H9 (cell line): Measurements from ENCODE around the gene SPEN. TPM values are rescaled to one million over a fixed set of nuclear protein-coding genes. Genes with fewer than 3 reads are reported as not detected.
A peak's percentile ranks its signal among the peaks of the same experiment; 100 is the strongest.

Source experiments
- DNase-seq: peaks from one replicate; pipeline ENCODE4 v3.0.0-alpha.2; 2017
- H2AFZ ChIP-seq: one replicate; pipeline ENCODE4 v1.6.1; 2013; ENCODE audit warnings: mild to moderate bottlenecking, low read length, control low read depth, moderate library complexity
- H2AK5ac ChIP-seq: 2 replicates; pipeline ENCODE4 v1.6.1; 2013; ENCODE audit warnings: low read length, control low read depth, mixed read lengths; ENCODE audit not compliant: insufficient read length
- H2BK120ac ChIP-seq: one replicate; pipeline ENCODE4 v1.6.1; 2013; ENCODE audit warnings: low read depth, mild to moderate bottlenecking, low read length, control low read depth, inconsistent platforms; ENCODE audit not compliant: poor library complexity, severe bottlenecking
- H2BK12ac ChIP-seq: 2 replicates; pipeline ENCODE4 v1.6.1; 2013; ENCODE audit warnings: low read length, control low read depth, mixed read lengths, low read depth; ENCODE audit not compliant: insufficient read length
- H2BK15ac ChIP-seq: 2 replicates; pipeline ENCODE4 v1.6.1; 2013; ENCODE audit warnings: low read depth, low read length, control low read depth
- H2BK20ac ChIP-seq: one replicate; pipeline ENCODE4 v1.6.1; 2013; ENCODE audit warnings: low read depth, mild to moderate bottlenecking, low read length, control low read depth, inconsistent platforms; ENCODE audit not compliant: poor library complexity, severe bottlenecking
- H2BK5ac ChIP-seq: 2 replicates; pipeline ENCODE4 v1.6.1; 2013; ENCODE audit warnings: low read length, control low read depth, mixed read lengths; ENCODE audit not compliant: insufficient read length
- H3K14ac ChIP-seq: 2 replicates; pipeline ENCODE4 v1.6.1; 2013; ENCODE audit warnings: low read length, control low read depth; ENCODE audit not compliant: insufficient read depth
- H3K18ac ChIP-seq: 2 replicates; pipeline ENCODE4 v1.6.1; 2013; ENCODE audit warnings: low read depth, mild to moderate bottlenecking, mixed read lengths, low read length, control low read depth; ENCODE audit not compliant: insufficient read length
- H3K23ac ChIP-seq: 2 replicates; pipeline ENCODE4 v1.6.1; 2013; ENCODE audit warnings: low read length, control low read depth, mixed read lengths, low read depth; ENCODE audit not compliant: insufficient read length
- H3K23me2 ChIP-seq: 2 replicates; pipeline ENCODE4 v1.6.1; 2013; ENCODE audit warnings: low read depth, mild to moderate bottlenecking, mixed read lengths, low read length, control low read depth; ENCODE audit not compliant: insufficient read length, poor library complexity, severe bottlenecking
- H3K27ac ChIP-seq: 2 replicates; pipeline ENCODE4 v1.5.1; 2013; ENCODE audit warnings: low read length, control low read depth, mixed read lengths, low read depth; ENCODE audit not compliant: insufficient read length
- H3K27me3 ChIP-seq: 2 replicates; pipeline ENCODE4 v1.6.1; 2013; ENCODE audit warnings: low read length, control low read depth, inconsistent platforms; ENCODE audit not compliant: insufficient read depth
- H3K4ac ChIP-seq: 2 replicates; pipeline ENCODE4 v1.6.1; 2013; ENCODE audit warnings: low read depth, mild to moderate bottlenecking, control low read depth, inconsistent platforms, low read length, moderate library complexity
- H3K4me1 ChIP-seq: 2 replicates; pipeline ENCODE4 v1.6.1; 2013; ENCODE audit warnings: low read length, control low read depth, inconsistent platforms; ENCODE audit not compliant: insufficient read depth
- H3K4me2 ChIP-seq: 2 replicates; pipeline ENCODE4 v1.6.1; 2013; ENCODE audit warnings: low read length, control low read depth, mixed read lengths; ENCODE audit not compliant: insufficient read length, insufficient read depth
- H3K56ac ChIP-seq: 2 replicates; pipeline ENCODE4 v1.6.1; 2013; ENCODE audit warnings: low read depth, mild to moderate bottlenecking, mixed read lengths, low read length, control low read depth; ENCODE audit not compliant: insufficient read length
- H3K79me1 ChIP-seq: 2 replicates; pipeline ENCODE4 v1.6.1; 2013; ENCODE audit warnings: low read depth, mild to moderate bottlenecking, moderate library complexity, low read length, control low read depth, inconsistent platforms; ENCODE audit not compliant: insufficient read depth, poor library complexity, severe bottlenecking
- H3K79me2 ChIP-seq: 2 replicates; pipeline ENCODE4 v1.6.1; 2013; ENCODE audit warnings: low read length, control low read depth, inconsistent platforms; ENCODE audit not compliant: insufficient read depth
- H3K9ac ChIP-seq: 2 replicates; pipeline ENCODE4 v1.6.1; 2013; ENCODE audit warnings: low read length, control low read depth, mixed read lengths; ENCODE audit not compliant: insufficient read length; ENCODE audit errors: extremely low read depth
- H3K9me3 ChIP-seq: one replicate; pipeline ENCODE4 v1.6.1; 2013; ENCODE audit warnings: low read depth, low read length, inconsistent platforms; ENCODE audit not compliant: control insufficient read depth
- H3T11ph ChIP-seq: one replicate; pipeline ENCODE4 v1.6.1; 2013; ENCODE audit warnings: mild to moderate bottlenecking, low read length, control low read depth, inconsistent platforms
- H4K20me1 ChIP-seq: one replicate; pipeline ENCODE4 v1.6.1; 2013; ENCODE audit not compliant: control insufficient read depth, insufficient read length, insufficient read depth
- H4K5ac ChIP-seq: 2 replicates; pipeline ENCODE4 v1.6.1; 2013; ENCODE audit warnings: low read depth, mild to moderate bottlenecking, mixed read lengths, low read length, control low read depth; ENCODE audit not compliant: insufficient read length
- H4K8ac ChIP-seq: replicated peaks from 2 replicates; pipeline ENCODE4 v1.6.1; 2013; ENCODE audit warnings: low read length, control low read depth, mixed read lengths, low read depth; ENCODE audit not compliant: insufficient read length
- H4K91ac ChIP-seq: 2 replicates; pipeline ENCODE4 v1.6.1; 2013; ENCODE audit warnings: low read depth, mild to moderate bottlenecking, moderate library complexity, mixed read lengths, low read length, control low read depth; ENCODE audit not compliant: insufficient read length
- H3K27ac Mint-ChIP-seq, 3 experiments: 2 replicates in 2 of 3; 3 replicates in 1 of 3; pipeline ENCODE4 v1.8.0; 2020 to 2021; ENCODE audit warnings: mixed read lengths in 3 of 3, mild to moderate bottlenecking in 1 of 3, moderate library complexity in 1 of 3
- H3K27me3 Mint-ChIP-seq: 2 replicates; pipeline ENCODE4 v1.8.0; 2021; ENCODE audit warnings: low read depth, mild to moderate bottlenecking, moderate library complexity, mixed read lengths
- H3K36me3 Mint-ChIP-seq, 3 experiments: 2 replicates in 2 of 3; 3 replicates in 1 of 3; pipeline ENCODE4 v1.8.0; 2020 to 2021; ENCODE audit warnings: low read depth in 3 of 3, mixed read lengths in 3 of 3; ENCODE audit not compliant: insufficient read depth in 1 of 3
- H3K4me1 Mint-ChIP-seq, 2 experiments: 2 replicates each; pipeline ENCODE4 v1.8.0; 2020; ENCODE audit warnings: mixed read lengths in 2 of 2
- H3K4me3 Mint-ChIP-seq, 2 experiments: 2 replicates in 1 of 2; 3 replicates in 1 of 2; pipeline ENCODE4 v1.8.0; 2020 to 2021; ENCODE audit warnings: mild to moderate bottlenecking in 2 of 2, mixed read lengths in 2 of 2, moderate library complexity in 1 of 2
- H3K9me3 Mint-ChIP-seq, 2 experiments: 2 replicates in 1 of 2; 3 replicates in 1 of 2; pipeline ENCODE4 v1.8.0; 2020; ENCODE audit warnings: mild to moderate bottlenecking in 2 of 2, mixed read lengths in 2 of 2, moderate library complexity in 1 of 2
- WGBS: extraction: QIAGEN DNeasy Blood & Tissue Kit; methylation state at CpG from one replicate; pipeline ENCODE4 v1.1.7; 2013; ENCODE audit warnings: missing lambda C conversion rate, low lambda C conversion rate, mixed read lengths; ENCODE audit not compliant: insufficient read length; ENCODE audit errors: extremely low coverage; 5-methylcytosine and 5-hydroxymethylcytosine counted together
- total RNA-seq: library from RNA; stranded (reverse); gene quantifications from 2 replicates; pipeline ENCODE4 v1.2.1, GENCODE V29; 2021
- TF ChIP-seq, protein P1 (sequence below): fragments of 200-600 bp; sonication (generic); conservative IDR thresholded peaks from 3 replicates; pipeline ENCODE4 v1.8.0; 2021; ENCODE audit warnings: antibody characterized with exemption, mild to moderate bottlenecking

Gene SPEN
- total RNA-seq, 1 experiment from 2014 or later: 59.6 TPM

DNA sequence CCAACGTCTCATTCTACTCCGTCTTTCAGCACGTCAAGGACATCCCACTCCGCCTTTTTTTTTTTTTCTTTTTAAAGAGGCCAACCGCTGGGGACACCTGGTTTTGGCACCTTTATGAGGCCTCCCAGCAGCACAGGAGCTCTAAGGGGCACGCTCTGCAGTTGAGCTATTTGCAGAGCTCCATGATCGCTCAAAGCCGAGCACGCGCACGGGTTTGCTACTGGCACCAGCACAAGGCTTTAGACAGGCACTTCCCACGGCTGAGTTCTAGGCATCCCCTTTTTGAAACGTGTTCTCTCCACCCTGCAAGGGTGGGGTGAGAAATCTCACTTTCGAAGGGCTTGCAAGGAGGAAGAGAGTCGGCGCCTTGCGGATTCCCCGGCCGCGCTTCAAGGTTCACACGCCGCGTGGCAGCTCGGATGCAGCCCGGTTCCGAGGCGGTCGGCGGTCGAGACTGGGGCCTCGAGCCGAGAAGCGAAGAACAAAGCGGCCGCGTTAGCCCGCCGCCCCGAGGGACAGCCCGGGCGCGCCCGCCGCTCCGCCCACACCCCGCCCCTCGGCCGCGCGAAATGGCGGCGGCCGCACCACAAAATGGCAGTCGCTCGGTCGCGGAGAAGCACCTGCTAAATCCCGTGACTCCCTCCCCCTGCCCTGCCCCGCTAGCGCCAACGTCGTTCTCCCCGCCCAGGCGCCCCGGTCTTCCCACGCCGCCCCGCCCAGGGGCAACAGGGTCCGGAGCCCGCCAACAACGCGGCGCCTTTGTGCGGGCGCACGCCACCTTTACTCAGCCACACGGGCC is 12.9 kb upstream of the SPEN start:
- Histone ChIP-seq H4K8ac (peak overlapping the region; percentile 99), H2BK12ac (peak overlapping the region; percentile 69), H3K79me1 (no peaks in the 10 kb centered on the region), H3K9me3 (no peaks in the 10 kb centered on the region), H2BK120ac (peak overlapping the region; percentile 95), H3K27ac (peak overlapping the region; percentile 99), H2AFZ (no peak overlapping the region), H3K4me2 (peak overlapping the region; percentile 70), H2AK5ac (no peak overlapping the region), H3K4ac (peak overlapping the region; percentile 96), H3T11ph (peak overlapping the region; percentile 11), H3K23me2 (peaks cover 14% of the 10 kb centered on the region), H2BK5ac (peak overlapping the region; percentile 98), H3K56ac (peak overlapping the region; percentile 89), H2BK20ac (no peak overlapping the region), H3K27me3 (no peaks in the 10 kb centered on the region), H3K23ac (no peak overlapping the region), H4K20me1 (no peaks in the 10 kb centered on the region), H3K9ac (peak overlapping the region; percentile 100), H3K79me2 (no peaks in the 10 kb centered on the region), H3K4me1 (peaks cover under 1% of the 10 kb centered on the region; the same call in 1 of the 2 replicates), H4K5ac (peak overlapping the region; percentile 100), H3K14ac (peak overlapping the region; percentile 98), H4K91ac (peak overlapping the region; percentile 100), H3K18ac (peak overlapping the region; percentile 99), H2BK15ac (peak overlapping the region; percentile 98)
- no peaks in the 10 kb centered on the region for H3K27me3 Mint-ChIP-seq
- peaks cover 36 to 41% of the 10 kb centered on the region in 2 experiments for H3K4me1 Mint-ChIP-seq
- H3K4me3 Mint-ChIP-seq: peak overlapping the region; percentile 78 to 92
- peaks cover 7 to 11% (median 7%) of the 10 kb centered on the region in 3 experiments; a peak in 6 of 7 replicates for H3K36me3 Mint-ChIP-seq
- WGBS: no CpG with 5 or more reads among the region's 77 CpGs
- H3K9me3 Mint-ChIP-seq: no peaks in the 10 kb centered on the region; a peak in 1 of 5 replicates
- H3K27ac Mint-ChIP-seq: peak overlapping the region; percentile 99 to 100 (median 100)
- peak; percentile 90 for DNase-seq
- TF ChIP-seq, protein P1, sequence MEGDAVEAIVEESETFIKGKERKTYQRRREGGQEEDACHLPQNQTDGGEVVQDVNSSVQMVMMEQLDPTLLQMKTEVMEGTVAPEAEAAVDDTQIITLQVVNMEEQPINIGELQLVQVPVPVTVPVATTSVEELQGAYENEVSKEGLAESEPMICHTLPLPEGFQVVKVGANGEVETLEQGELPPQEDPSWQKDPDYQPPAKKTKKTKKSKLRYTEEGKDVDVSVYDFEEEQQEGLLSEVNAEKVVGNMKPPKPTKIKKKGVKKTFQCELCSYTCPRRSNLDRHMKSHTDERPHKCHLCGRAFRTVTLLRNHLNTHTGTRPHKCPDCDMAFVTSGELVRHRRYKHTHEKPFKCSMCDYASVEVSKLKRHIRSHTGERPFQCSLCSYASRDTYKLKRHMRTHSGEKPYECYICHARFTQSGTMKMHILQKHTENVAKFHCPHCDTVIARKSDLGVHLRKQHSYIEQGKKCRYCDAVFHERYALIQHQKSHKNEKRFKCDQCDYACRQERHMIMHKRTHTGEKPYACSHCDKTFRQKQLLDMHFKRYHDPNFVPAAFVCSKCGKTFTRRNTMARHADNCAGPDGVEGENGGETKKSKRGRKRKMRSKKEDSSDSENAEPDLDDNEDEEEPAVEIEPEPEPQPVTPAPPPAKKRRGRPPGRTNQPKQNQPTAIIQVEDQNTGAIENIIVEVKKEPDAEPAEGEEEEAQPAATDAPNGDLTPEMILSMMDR: no peak
